NCI-H345 (cell line): ENCODE data around the gene VENTX.

Source experiments
- DNase-seq: peaks from one replicate; lab custom pipeline; 2025; lab: John Stamatoyannopoulos, UW

VENTX gene

GRCh38 chr10:133235265-133235855 lies 2.3 kb upstream of the VENTX start:
- no peak for DNase-seq

- no peak for DNase-seq
Measured at GRCh38 chr10:133235932-133236331, 1.7 kb upstream of the VENTX start.

- DNase-seq: no peak
Measured at GRCh38 chr10:133236401-133237240, 1.0 kb upstream of the VENTX start.

GRCh38 chr10:133237241-133237587 lies 441 bp upstream of the VENTX start:
- DNase-seq: no peak

- DNase-seq: no peak
Measured at GRCh38 chr10:133238466-133238804, 780 bp downstream of the VENTX start.

GRCh38 chr10:133239990-133240389 lies 2.3 kb downstream of the VENTX start:
- no peak for DNase-seq

GRCh38 chr10:133241501-133242205 lies 4.0 kb downstream of the VENTX start:
- DNase-seq: no peak

GRCh38 chr10:133242611-133243356 lies 5.1 kb downstream of the VENTX start:
- DNase-seq: no peak

GRCh38 chr10:133243593-133243992 lies 5.9 kb downstream of the VENTX start:
- DNase-seq: no peak

GRCh38 chr10:133245439-133246235 lies 8.0 kb downstream of the VENTX start:
- no peak for DNase-seq

- no peak for DNase-seq
Measured at GRCh38 chr10:133246236-133246626, 8.6 kb downstream of the VENTX start.

- DNase-seq: no peak
Measured at GRCh38 chr10:133247681-133248333, 10.2 kb downstream of the VENTX start.

GRCh38 chr10:133248334-133248715 lies 10.7 kb downstream of the VENTX start:
- no peak for DNase-seq

- DNase-seq: no peak
Measured at GRCh38 chr10:133249094-133249780, 11.6 kb downstream of the VENTX start.

- DNase-seq: no peak
Measured at GRCh38 chr10:133249975-133250754, 12.5 kb downstream of the VENTX start.

GRCh38 chr10:133251388-133252222 lies 13.9 kb downstream of the VENTX start:
- no peak for DNase-seq

- DNase-seq: no peak
Measured at GRCh38 chr10:133252223-133252552, 14.5 kb downstream of the VENTX start.

GRCh38 chr10:133253361-133253955 lies 15.8 kb downstream of the VENTX start:
- DNase-seq: no peak
